HCT116 (cell line): ENCODE results near the gene PLB1. TPM values are rescaled to one million over a fixed set of nuclear protein-coding genes. Genes with fewer than 3 reads are reported as not detected.

ENCODE experiments used
- ATAC-seq: fragments of 200-7000 bp; cut with Tn5 transposase; 2 replicates; pipeline ENCODE4 v1.9.1; 2020; ENCODE audit warnings: mild to moderate bottlenecking, moderate library complexity
- BruUV-seq: library from RNA; stranded (reverse); fragments of 400-500 nt; replicated peaks from 2 replicates; lab custom pipeline; 2021; lab: Mats Ljungman, UMichigan
- CTCF ChIA-PET: fragments of 300-600 bp; sonication (Branson Sonifier 250); formaldehyde crosslinking; loops from one replicate; lab custom pipeline; 2021; ENCODE audit warnings: antibody characterized with exemption; lab: Charles Lee
- POLR2A ChIA-PET: fragments of 300-600, 350-600 bp; sonication (Branson Sonifier 250); formaldehyde crosslinking; loops from one replicate; lab custom pipeline; 2021; ENCODE audit warnings: antibody characterized with exemption; lab: Charles Lee
- RAD21 ChIA-PET, 2 experiments: fragments of 300-600 bp; sonication (Branson Sonifier 250); formaldehyde crosslinking; loops; one replicate each; lab custom pipeline; 2023; ENCODE audit warnings: low total read pairs in 2 of 2; ENCODE audit not compliant: uncharacterized antibody in 2 of 2, unreplicated experiment in 2 of 2, low non-redundant PET in 1 of 2; lab: Charles Lee
- DNase-seq: peaks from one replicate; pipeline ENCODE4 v3.0.0-alpha.2; 2010; ENCODE audit warnings: low read depth, low spot score
- H2AFZ ChIP-seq: fragments of 200-600 bp; shearing (Covaris generic), sonication (generic); 2 replicates; pipeline ENCODE4 v1.6.1; 2017; ENCODE audit warnings: low read depth, mixed run types, mixed read lengths, antibody characterized with exemption, low read length; ENCODE audit not compliant: poor library complexity, severe bottlenecking
- H3K27ac ChIP-seq: 2 replicates; pipeline ENCODE4 v1.5.1; 2012; ENCODE audit warnings: low read depth, low read length
- H3K27me3 ChIP-seq: fragments of 200-600 bp; sonication (generic); 2 replicates; pipeline ENCODE4 v1.6.1; 2016; ENCODE audit warnings: mixed run types, low read length, mixed read lengths; ENCODE audit not compliant: insufficient read depth
- H3K36me3 ChIP-seq, 2 experiments: fragments of 200-500 bp in 1 of 2; fragments of 200-600 bp in 1 of 2; sonication (Bioruptor generic) in 1 of 2; sonication (generic) in 1 of 2; 2 replicates each; pipeline versions ENCODE4 v1.5.1 to v1.6.1; 2014 to 2016; ENCODE audit warnings: low read length in 2 of 2, inconsistent platforms in 1 of 2, mixed read lengths in 1 of 2, mixed run types in 1 of 2; ENCODE audit not compliant: insufficient read depth in 2 of 2, control insufficient read depth in 1 of 2
- H3K4me1 ChIP-seq, 2 experiments: fragments of 200-600 bp in 1 of 2; sonication (generic) in 1 of 2; 2 replicates each; pipeline versions ENCODE4 v1.5.1 to v1.6.1; 2012 to 2017; ENCODE audit warnings: low read length in 2 of 2, inconsistent platforms in 1 of 2, mild to moderate bottlenecking in 1 of 2, mixed read lengths in 1 of 2, mixed run types in 1 of 2, moderate library complexity in 1 of 2; ENCODE audit not compliant: insufficient read depth in 2 of 2, control insufficient read depth in 1 of 2
- H3K4me2 ChIP-seq: fragments of 200-600 bp; sonication (generic); 2 replicates; pipeline ENCODE4 v1.6.1; 2017; ENCODE audit warnings: mixed run types, low read length, mixed read lengths
- H3K4me3 ChIP-seq, 2 experiments: fragments of 200-600 bp in 1 of 2; sonication (generic) in 1 of 2; replicated peaks in 1 of 2; 2 replicates each; pipeline ENCODE4 v1.5.1; 2011 to 2016; ENCODE audit warnings: low read length in 2 of 2, control low read depth in 1 of 2, low read depth in 1 of 2, mild to moderate bottlenecking in 1 of 2, mixed read lengths in 1 of 2, mixed run types in 1 of 2
- H3K79me2 ChIP-seq: fragments of 200-600 bp; sonication (generic); 2 replicates; pipeline ENCODE4 v1.6.1; 2017; ENCODE audit warnings: mild to moderate bottlenecking, mixed run types, low read length, moderate library complexity, mixed read lengths; ENCODE audit not compliant: insufficient read depth
- H3K9ac ChIP-seq: fragments of 200-600 bp; sonication (generic); 2 replicates; pipeline ENCODE4 v1.6.1; 2016; ENCODE audit warnings: low read length, mixed read lengths
- H3K9me2 ChIP-seq: fragments of 200-600 bp; sonication (generic), shearing (Covaris generic); 2 replicates; pipeline ENCODE4 v1.6.1; 2017; ENCODE audit warnings: mixed run types, mild to moderate bottlenecking, moderate library complexity; ENCODE audit not compliant: insufficient read depth
- H3K9me3 ChIP-seq, 2 experiments: fragments of 200-500 bp in 1 of 2; fragments of 200-600 bp in 1 of 2; sonication (Bioruptor generic) in 1 of 2; sonication (generic) in 1 of 2; 2 replicates each; pipeline ENCODE4 v1.6.1; 2014 to 2017; ENCODE audit warnings: low read length in 2 of 2, mixed read lengths in 2 of 2, inconsistent platforms in 1 of 2, low read depth in 1 of 2, mild to moderate bottlenecking in 1 of 2, mixed run types in 1 of 2, moderate library complexity in 1 of 2; ENCODE audit not compliant: control insufficient read depth in 1 of 2, insufficient read depth in 1 of 2
- H4K20me1 ChIP-seq: fragments of 200-600 bp; sonication (generic), shearing (Covaris generic); 2 replicates; pipeline ENCODE4 v1.6.1; 2017; ENCODE audit warnings: mixed run types, mild to moderate bottlenecking, moderate library complexity; ENCODE audit not compliant: insufficient read depth
- CTCF ChIP-seq, 3 experiments: fragments of 200-600 bp in 1 of 3; sonication (generic) in 1 of 3; IDR thresholded peaks in 2 of 3; conservative IDR thresholded peaks in 1 of 3; 2 replicates each; pipeline ENCODE4 v1.5.1; 2012 to 2017; ENCODE audit warnings: low read depth in 2 of 3, low read length in 2 of 3, antibody characterized with exemption in 1 of 3, borderline replicate concordance in 1 of 3, control low read depth in 1 of 3, mild to moderate bottlenecking in 1 of 3, mixed read lengths in 1 of 3, mixed run types in 1 of 3, moderate library complexity in 1 of 3; ENCODE audit not compliant: insufficient read depth in 1 of 3
- ELF1 ChIP-seq: IDR thresholded peaks from 2 replicates; pipeline ENCODE4 v1.6.1; 2012; ENCODE audit warnings: low read depth, borderline replicate concordance
- EZH2 ChIP-seq: fragments of 200-600 bp; sonication (generic); IDR thresholded peaks from 2 replicates; pipeline ENCODE4 v1.6.1; 2017; ENCODE audit warnings: antibody characterized with exemption, mixed run types
- JUND ChIP-seq: IDR thresholded peaks from 2 replicates; pipeline ENCODE4 v1.6.1; 2012
- POLR2A ChIP-seq: IDR thresholded peaks from 2 replicates; pipeline ENCODE4 v1.7.0; 2011; ENCODE audit warnings: borderline replicate concordance; ENCODE audit not compliant: insufficient read depth, insufficient read length; ENCODE audit errors: extremely low read depth
- RAD21 ChIP-seq: IDR thresholded peaks from 2 replicates; pipeline ENCODE4 v1.6.1; 2012; ENCODE audit warnings: low read depth, mild to moderate bottlenecking
- REST ChIP-seq: IDR thresholded peaks from 2 replicates; pipeline ENCODE4 v1.6.1; 2012; ENCODE audit warnings: low read depth
- SP1 ChIP-seq: IDR thresholded peaks from 2 replicates; pipeline ENCODE4 v1.6.1; 2012; ENCODE audit warnings: low read depth
- SRF ChIP-seq: IDR thresholded peaks from 2 replicates; pipeline ENCODE4 v1.6.1; 2012; ENCODE audit warnings: low read depth
- TCF7L2 ChIP-seq: IDR thresholded peaks from 2 replicates; pipeline ENCODE4 v1.7.0; 2011; ENCODE audit warnings: borderline replicate concordance, inconsistent platforms; ENCODE audit not compliant: insufficient read depth, insufficient read length; ENCODE audit errors: extremely low read depth
- YY1 ChIP-seq: IDR thresholded peaks from 2 replicates; pipeline ENCODE4 v1.6.1; 2011; ENCODE audit warnings: low read length, low read depth, moderate library complexity, mild to moderate bottlenecking; ENCODE audit not compliant: insufficient replicate concordance; ENCODE audit errors: extremely low read depth
- ZBTB33 ChIP-seq: IDR thresholded peaks from 2 replicates; pipeline ENCODE4 v1.6.1; 2011; ENCODE audit warnings: mild to moderate bottlenecking, low read length, moderate library complexity; ENCODE audit not compliant: insufficient replicate concordance; ENCODE audit errors: extremely low read depth
- ZFX ChIP-seq: fragments of 450-650 bp; IDR thresholded peaks from 2 replicates; pipeline ENCODE4 v1.6.1; 2017
- intact Hi-C: fragments of 100-400 bp; cut with micrococcal nuclease; formaldehyde crosslinking; loops from 2 replicates; pipeline ENCODE4 v1.10.0; 2022
- total RNA-seq: library from RNA; stranded (reverse); gene quantifications from one replicate; pipeline ENCODE4 v1.2.1, GENCODE V29; 2021; ENCODE audit not compliant: unreplicated experiment

The PLB1 gene
- total RNA-seq, 1 experiment from 2014 or later, result 0.49 TPM

- TF ChIP-seq ZBTB33, result no peak
- TF ChIP-seq JUND, result no peak
- TF ChIP-seq ZFX, result no peak
- no peak for TF ChIP-seq ELF1
- no peak for TF ChIP-seq CTCF (IDR thresholded peaks at IDR 0.05 in 2 of 3, conservative IDR thresholded peaks at IDR 0.05 in 1 of 3; ENCODE audit: borderline replicate concordance in 1 of 3, insufficient read depth in 1 of 3, low read depth in 2 of 3, low read length in 2 of 3)
- TF ChIP-seq SP1, result no peak
- TF ChIP-seq POLR2A, result no peak
Observed at GRCh38 chr2:28581312-28581711, 85.5 kb downstream of the PLB1 start (continued).

GRCh38 chr2:28582152-28582551, 86.3 kb downstream of the PLB1 start:
- CTCF ChIA-PET, result interaction anchor here (4.4 kb wide), 1 partner anchor 12 kb away, joined by 33 read pairs; no protein-coding TSS in a partner anchor
- H3K27me3 ChIP-seq, result no peaks in the 10 kb centered on the region
- RAD21 ChIA-PET, result interaction anchor here in 1 of 2 experiments (0.5 kb wide), 1 partner anchor 369 kb away, joined by 3 read pairs; no protein-coding TSS in a partner anchor
- no peak overlapping the region for H2AFZ ChIP-seq
- H3K36me3 ChIP-seq, result no peaks in the 10 kb centered on the region
- BruUV-seq, result no TSS peak
- no peaks in the 10 kb centered on the region for H3K9me2 ChIP-seq
- intact Hi-C loops, result no loop called here
- H3K4me3 ChIP-seq, result no peak overlapping the region
- no peaks in the 10 kb centered on the region for H4K20me1 ChIP-seq
- DNase-seq (no peak), ATAC-seq (no peak)
- POLR2A ChIA-PET, result no interaction called here
- H3K79me2 ChIP-seq, result no peaks in the 10 kb centered on the region
- H3K9me3 ChIP-seq, result no peaks in the 10 kb centered on the region
- H3K4me2 ChIP-seq, result no peak overlapping the region
- H3K9ac ChIP-seq, result no peak overlapping the region
- H3K27ac ChIP-seq, result no peak overlapping the region
- peaks cover 17 to 38% of the 10 kb centered on the region in 2 experiments for H3K4me1 ChIP-seq
- TF ChIP-seq CTCF (IDR thresholded peaks at IDR 0.05 in 2 of 3, conservative IDR thresholded peaks at IDR 0.05 in 1 of 3; ENCODE audit: borderline replicate concordance in 1 of 3, insufficient read depth in 1 of 3, low read depth in 2 of 3, low read length in 2 of 3), result no peak
- TF ChIP-seq SRF, result no peak
- TF ChIP-seq JUND, result no peak
- TF ChIP-seq EZH2, result no peak
- TF ChIP-seq TCF7L2, result no peak
- no peak for TF ChIP-seq YY1
- no peak for TF ChIP-seq RAD21
- no peak for TF ChIP-seq REST
